HL-60 (cell line): ENCODE measurements around the gene SAE1.

Source experiments
- DNase-seq, 2 experiments: peaks; one replicate each; pipeline ENCODE4 v3.0.0-alpha.2; 2010 to 2020; ENCODE audit warnings: low read depth in 1 of 2, low spot score in 1 of 2
- H3K27ac ChIP-seq: fragments of 250-450 bp; sonication (Bioruptor Pico); replicated peaks from 2 replicates; pipeline ENCODE4 v1.5.1; 2020; ENCODE audit warnings: mild to moderate bottlenecking, moderate library complexity
- H3K27me3 ChIP-seq: fragments of 250-450 bp; sonication (Bioruptor Pico); 2 replicates; pipeline ENCODE4 v1.5.1; 2021; ENCODE audit warnings: mild to moderate bottlenecking, moderate library complexity; ENCODE audit not compliant: insufficient read depth, poor library complexity, severe bottlenecking
- H3K4me3 ChIP-seq: replicated peaks from 2 replicates; pipeline ENCODE4 v1.5.1; 2011; ENCODE audit warnings: mild to moderate bottlenecking, control low read depth, low read length; ENCODE audit not compliant: insufficient read depth
- CTCF ChIP-seq: IDR thresholded peaks from one replicate; pipeline ENCODE4 v1.5.1; 2011; ENCODE audit warnings: low read length, control low read depth, inconsistent platforms; ENCODE audit not compliant: insufficient read depth
- GABPA ChIP-seq: IDR thresholded peaks from 2 replicates; pipeline ENCODE4 v1.6.1; 2012; ENCODE audit warnings: low read depth
- POLR2AphosphoS5 ChIP-seq: IDR thresholded peaks from 2 replicates; pipeline ENCODE4 v1.6.1; 2012; ENCODE audit warnings: low read depth
- SPI1 ChIP-seq: IDR thresholded peaks from 2 replicates; pipeline ENCODE4 v1.6.1; 2012; ENCODE audit warnings: low read depth, mild to moderate bottlenecking, borderline replicate concordance
- TF ChIP-seq, protein P1 (sequence below): IDR thresholded peaks from 2 replicates; pipeline ENCODE4 v1.6.1; 2012; ENCODE audit warnings: low read depth; ENCODE audit not compliant: insufficient replicate concordance

SAE1 gene

DNA sequence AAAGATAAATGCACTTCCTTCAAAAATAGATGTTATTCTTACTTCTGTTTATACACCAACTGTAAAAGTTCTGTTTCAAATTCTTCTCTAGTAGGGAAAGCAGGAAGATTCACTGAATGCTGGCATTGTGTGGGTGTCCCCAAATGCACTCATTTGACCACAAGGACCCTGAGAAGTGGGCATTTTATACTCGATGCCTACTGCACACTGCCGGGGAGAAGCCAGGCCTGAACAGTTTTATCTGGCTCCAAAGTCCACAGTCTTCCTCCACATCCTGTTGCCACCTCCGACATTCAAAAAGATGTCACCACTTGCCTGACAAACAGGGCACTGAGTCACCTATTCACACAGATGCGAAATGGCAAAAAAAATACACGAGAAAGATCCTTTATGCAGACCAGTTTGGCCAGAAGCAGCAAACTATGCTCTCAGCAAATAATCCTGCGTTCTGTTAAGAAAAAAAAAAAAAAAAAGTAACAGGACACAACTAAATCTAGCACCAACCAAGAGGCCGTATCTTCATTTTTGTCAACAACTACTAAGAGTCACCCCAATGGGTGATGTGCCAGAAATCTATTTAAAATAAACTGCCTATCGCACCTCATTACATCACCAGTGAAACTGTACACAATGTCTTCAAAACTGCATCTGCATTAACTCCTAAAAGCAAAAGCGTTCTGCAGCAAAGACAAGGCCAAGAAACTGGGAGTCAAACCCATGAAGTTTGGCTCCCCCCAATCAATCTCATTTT, 23.3 kb upstream of the SAE1 start:
- peak in 1 of 2 experiments; percentile 22 for DNase-seq
- H3K27me3 ChIP-seq = no peaks in the 10 kb centered on the region
- H3K27ac ChIP-seq = peak overlapping the region; percentile 99
- TF ChIP-seq, protein P1, sequence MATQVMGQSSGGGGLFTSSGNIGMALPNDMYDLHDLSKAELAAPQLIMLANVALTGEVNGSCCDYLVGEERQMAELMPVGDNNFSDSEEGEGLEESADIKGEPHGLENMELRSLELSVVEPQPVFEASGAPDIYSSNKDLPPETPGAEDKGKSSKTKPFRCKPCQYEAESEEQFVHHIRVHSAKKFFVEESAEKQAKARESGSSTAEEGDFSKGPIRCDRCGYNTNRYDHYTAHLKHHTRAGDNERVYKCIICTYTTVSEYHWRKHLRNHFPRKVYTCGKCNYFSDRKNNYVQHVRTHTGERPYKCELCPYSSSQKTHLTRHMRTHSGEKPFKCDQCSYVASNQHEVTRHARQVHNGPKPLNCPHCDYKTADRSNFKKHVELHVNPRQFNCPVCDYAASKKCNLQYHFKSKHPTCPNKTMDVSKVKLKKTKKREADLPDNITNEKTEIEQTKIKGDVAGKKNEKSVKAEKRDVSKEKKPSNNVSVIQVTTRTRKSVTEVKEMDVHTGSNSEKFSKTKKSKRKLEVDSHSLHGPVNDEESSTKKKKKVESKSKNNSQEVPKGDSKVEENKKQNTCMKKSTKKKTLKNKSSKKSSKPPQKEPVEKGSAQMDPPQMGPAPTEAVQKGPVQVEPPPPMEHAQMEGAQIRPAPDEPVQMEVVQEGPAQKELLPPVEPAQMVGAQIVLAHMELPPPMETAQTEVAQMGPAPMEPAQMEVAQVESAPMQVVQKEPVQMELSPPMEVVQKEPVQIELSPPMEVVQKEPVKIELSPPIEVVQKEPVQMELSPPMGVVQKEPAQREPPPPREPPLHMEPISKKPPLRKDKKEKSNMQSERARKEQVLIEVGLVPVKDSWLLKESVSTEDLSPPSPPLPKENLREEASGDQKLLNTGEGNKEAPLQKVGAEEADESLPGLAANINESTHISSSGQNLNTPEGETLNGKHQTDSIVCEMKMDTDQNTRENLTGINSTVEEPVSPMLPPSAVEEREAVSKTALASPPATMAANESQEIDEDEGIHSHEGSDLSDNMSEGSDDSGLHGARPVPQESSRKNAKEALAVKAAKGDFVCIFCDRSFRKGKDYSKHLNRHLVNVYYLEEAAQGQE = no peak
- no peak for TF ChIP-seq CTCF
- TF ChIP-seq GABPA = no peak
- TF ChIP-seq POLR2AphosphoS5 = no peak
- TF ChIP-seq SPI1 = peak; percentile 23; the same call in 1 of the 2 replicates
- no peak overlapping the region for H3K4me3 ChIP-seq

DNA sequence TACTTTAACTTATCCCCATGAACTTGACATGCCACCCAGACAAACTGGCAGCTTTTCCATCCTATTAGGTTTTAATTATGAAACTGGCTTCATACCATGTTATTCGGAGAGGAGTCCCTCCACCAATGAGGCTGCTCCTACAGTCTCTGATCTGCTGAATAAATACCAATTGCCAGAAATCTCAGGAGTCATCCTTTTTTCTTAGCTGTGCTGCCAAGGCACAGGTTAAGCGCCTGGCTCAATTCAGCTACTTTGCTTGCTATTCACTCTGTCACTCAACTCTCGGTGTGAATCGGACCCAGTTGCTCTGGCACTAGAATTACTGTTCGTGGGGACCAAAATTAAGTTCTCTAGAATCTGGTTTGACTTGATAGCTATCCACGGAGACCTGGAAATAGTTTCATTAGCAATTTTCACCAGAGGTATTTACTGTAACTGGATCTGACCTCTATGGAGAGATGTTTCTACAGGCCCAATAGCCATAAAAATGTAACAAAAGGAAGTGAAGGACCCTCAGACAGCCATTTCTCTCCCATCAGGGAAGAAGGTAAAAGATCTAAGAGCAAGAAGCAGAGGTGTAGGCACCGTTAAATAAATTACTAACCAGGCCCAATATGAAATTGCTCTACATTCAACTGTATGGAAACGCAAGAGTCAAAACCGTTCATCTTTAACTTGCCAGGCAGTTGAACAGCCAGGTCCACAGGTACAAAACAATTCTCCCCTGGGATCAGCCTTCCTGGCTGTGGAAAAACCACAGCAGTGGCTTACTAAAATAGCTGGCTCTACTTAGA, 22.5 kb upstream of the SAE1 start:
- no peak for DNase-seq
- H3K27me3 ChIP-seq = no peaks in the 10 kb centered on the region
- no peak overlapping the region for H3K4me3 ChIP-seq
- TF ChIP-seq, protein P1 = no peak
- TF ChIP-seq SPI1 = no peak
- no peak for TF ChIP-seq POLR2AphosphoS5
- no peak for TF ChIP-seq CTCF
- no peak for TF ChIP-seq GABPA
- H3K27ac ChIP-seq = peak overlapping the region; percentile 99

DNA sequence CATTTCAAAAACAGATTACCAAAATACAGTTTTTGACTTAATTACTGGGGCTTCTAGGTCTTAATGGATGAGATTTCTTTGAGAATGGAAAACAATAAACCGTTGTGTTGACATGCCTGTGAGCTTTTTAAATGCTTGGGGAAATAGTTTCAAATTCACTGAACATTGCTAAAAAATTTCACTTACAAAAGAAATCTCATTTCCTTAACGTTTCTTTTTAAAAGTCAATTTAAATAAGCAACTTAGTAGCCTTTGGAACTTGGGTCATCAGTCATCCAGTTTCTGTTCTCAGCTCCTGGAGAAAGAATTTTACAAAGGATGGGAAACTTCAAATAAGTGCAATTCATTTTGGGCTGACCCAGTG, 21.5 kb upstream of the SAE1 start:
- no peak overlapping the region for H3K4me3 ChIP-seq
- H3K27me3 ChIP-seq = no peaks in the 10 kb centered on the region
- H3K27ac ChIP-seq = peak overlapping the region; percentile 99
- DNase-seq = no peak
- TF ChIP-seq, protein P1 = no peak
- TF ChIP-seq GABPA = no peak
- TF ChIP-seq CTCF = no peak
- TF ChIP-seq SPI1 = no peak
- TF ChIP-seq POLR2AphosphoS5 = no peak
